HUES64 (cell line): ENCODE results near the gene MYO5B.

Source experiments
- H3K27ac ChIP-seq: 2 replicates; pipeline ENCODE4 v1.7.0; 2013; ENCODE audit warnings: low read depth, low read length, inconsistent platforms
- H3K27me3 ChIP-seq: 2 replicates; pipeline ENCODE4 v1.6.1; 2013; ENCODE audit warnings: mild to moderate bottlenecking, low read length; ENCODE audit not compliant: insufficient read depth
- H3K36me3 ChIP-seq: 2 replicates; pipeline ENCODE4 v1.6.1; 2013; ENCODE audit warnings: mild to moderate bottlenecking, low read length; ENCODE audit not compliant: insufficient read depth
- H3K4me1 ChIP-seq: 2 replicates; pipeline ENCODE4 v1.6.1; 2013; ENCODE audit warnings: mild to moderate bottlenecking, low read length, moderate library complexity; ENCODE audit not compliant: insufficient read depth
- H3K4me3 ChIP-seq: 2 replicates; pipeline ENCODE4 v1.5.1; 2013; ENCODE audit warnings: mild to moderate bottlenecking, low read length, moderate library complexity
- H3K9ac ChIP-seq: 2 replicates; pipeline ENCODE4 v1.6.1; 2013; ENCODE audit warnings: mild to moderate bottlenecking, low read depth, low read length
- H3K9me3 ChIP-seq: 2 replicates; pipeline ENCODE4 v1.6.1; 2013; ENCODE audit warnings: low read depth, low read length; ENCODE audit not compliant: insufficient read depth
- WGBS: fragments of 150-250, 120-280 bp; methylation state at CpG from one replicate; pipeline ENCODE4 v1.1.7; 2013; ENCODE audit warnings: missing lambda C conversion rate; 5-methylcytosine and 5-hydroxymethylcytosine counted together

The MYO5B gene

GRCh38 chr18:49915352-49915751 is 279.6 kb downstream of the MYO5B start:
- no peaks in the 10 kb centered on the region for H3K27me3 ChIP-seq
- H3K36me3 ChIP-seq = no peaks in the 10 kb centered on the region
- peaks cover 9% of the 10 kb centered on the region for H3K9me3 ChIP-seq
- 81% methylated on average over 7 of the region's 7 CpGs for WGBS
- H3K27ac ChIP-seq = no peak overlapping the region
- H3K9ac ChIP-seq = no peak overlapping the region
- H3K4me1 ChIP-seq = peaks cover 12% of the 10 kb centered on the region
- no peak overlapping the region for H3K4me3 ChIP-seq

DNA sequence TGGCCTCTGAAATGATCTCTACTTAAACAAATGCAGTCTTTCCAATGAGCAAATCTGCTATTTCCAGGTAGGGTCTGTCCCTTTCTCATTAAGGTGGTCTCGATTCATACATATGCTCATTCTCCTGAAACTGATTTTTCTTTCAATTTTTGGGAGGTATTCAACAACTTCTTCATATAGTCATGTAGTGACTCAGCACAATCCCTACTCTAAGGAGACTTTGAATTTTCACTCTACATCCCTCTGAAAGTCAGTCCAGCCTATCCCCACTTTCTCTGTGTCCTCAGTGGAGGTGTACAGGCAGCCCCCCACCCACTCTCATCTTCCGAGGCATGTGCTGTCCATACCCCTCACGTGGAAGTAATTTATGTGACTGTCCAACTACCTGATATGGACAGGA is 281.7 kb downstream of the MYO5B start:
- WGBS = 92% methylated on average over 3 of the region's 3 CpGs
- H3K9ac ChIP-seq = no peak overlapping the region
- H3K36me3 ChIP-seq = no peaks in the 10 kb centered on the region
- H3K27ac ChIP-seq = no peak overlapping the region
- peaks cover 4% of the 10 kb centered on the region; the same call in 1 of the 2 replicates for H3K27me3 ChIP-seq
- peaks cover 12% of the 10 kb centered on the region for H3K4me1 ChIP-seq
- H3K4me3 ChIP-seq = no peak overlapping the region
- peaks cover 9% of the 10 kb centered on the region for H3K9me3 ChIP-seq

- 25% methylated on average over 4 of the region's 4 CpGs for WGBS
- Histone ChIP-seq H3K4me1 (peaks cover 12% of the 10 kb centered on the region), H3K27ac (no peak overlapping the region), H3K27me3 (peaks cover 4% of the 10 kb centered on the region; the same call in 1 of the 2 replicates), H3K4me3 (no peak overlapping the region), H3K36me3 (no peaks in the 10 kb centered on the region), H3K9ac (no peak overlapping the region), H3K9me3 (peaks cover 9% of the 10 kb centered on the region)
Observed at GRCh38 chr18:49911427-49911826, 283.5 kb downstream of the MYO5B start.

DNA sequence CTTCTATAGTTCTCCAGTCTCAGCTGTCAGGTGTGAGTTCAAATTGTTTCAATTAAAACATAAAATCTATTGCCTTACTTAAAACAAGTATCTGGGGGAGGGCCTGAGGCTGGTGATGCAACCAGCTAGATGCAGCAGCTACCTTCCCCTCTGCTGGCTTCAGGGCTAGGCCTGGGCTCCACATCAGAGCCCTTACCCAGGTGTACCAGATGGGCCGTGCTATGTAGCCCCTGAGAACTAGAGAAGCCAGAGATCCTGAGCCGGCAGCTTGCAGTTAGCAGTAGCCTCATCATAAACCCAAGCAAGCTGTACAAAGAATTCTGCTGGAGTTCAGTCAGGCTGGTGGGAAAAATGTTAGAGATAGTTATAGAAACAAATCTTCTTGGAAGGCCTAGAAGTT is 284.0 kb downstream of the MYO5B start:
- Histone ChIP-seq H3K9me3 (peaks cover 9% of the 10 kb centered on the region), H3K27ac (no peak overlapping the region), H3K4me3 (no peak overlapping the region), H3K4me1 (peaks cover 12% of the 10 kb centered on the region), H3K36me3 (no peaks in the 10 kb centered on the region), H3K27me3 (peaks cover 4% of the 10 kb centered on the region; the same call in 1 of the 2 replicates), H3K9ac (no peak overlapping the region)
- WGBS = 80% methylated on average over 2 of the region's 2 CpGs

- Histone ChIP-seq H3K36me3 (no peaks in the 10 kb centered on the region), H3K27me3 (peaks cover 4% of the 10 kb centered on the region; the same call in 1 of the 2 replicates), H3K4me3 (no peak overlapping the region), H3K9me3 (peaks cover 9% of the 10 kb centered on the region), H3K9ac (no peak overlapping the region), H3K27ac (no peak overlapping the region), H3K4me1 (peaks cover 12% of the 10 kb centered on the region)
- 88% methylated on average over 5 of the region's 5 CpGs for WGBS
Observed at GRCh38 chr18:49910019-49910418, 284.9 kb downstream of the MYO5B start.

DNA sequence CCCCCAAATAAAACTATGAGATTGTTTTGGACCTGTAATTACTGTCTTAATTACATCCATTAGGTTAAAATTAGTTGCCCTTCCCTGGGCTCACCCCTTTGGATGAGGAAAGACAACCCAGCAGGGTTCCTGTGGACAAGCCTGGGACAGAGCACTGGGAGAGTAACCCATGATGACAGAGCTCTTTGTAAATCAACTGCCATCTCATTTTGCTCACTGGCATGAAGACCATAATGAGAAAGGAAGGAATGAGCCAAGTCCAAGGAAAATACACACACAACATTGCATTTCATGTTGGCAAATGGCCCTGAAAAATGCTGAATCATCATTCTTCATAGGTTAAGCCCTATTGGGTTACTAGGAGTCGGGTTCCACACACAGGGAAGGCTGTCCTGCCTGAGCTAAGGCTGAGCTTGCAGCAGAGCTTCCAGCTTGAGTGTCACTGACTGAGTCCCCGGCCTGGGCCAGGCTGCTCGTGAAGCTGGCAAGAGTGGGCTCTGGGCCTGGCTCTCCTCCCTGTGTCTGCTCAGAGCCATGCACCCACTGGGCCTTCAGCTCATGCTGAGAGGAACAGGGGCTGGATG is 287.5 kb downstream of the MYO5B start:
- no peak overlapping the region for H3K4me3 ChIP-seq
- no peak overlapping the region for H3K9ac ChIP-seq
- peaks cover 4% of the 10 kb centered on the region; the same call in 1 of the 2 replicates for H3K27me3 ChIP-seq
- WGBS = 72% methylated on average over 3 of the region's 3 CpGs
- H3K9me3 ChIP-seq = peaks cover 4% of the 10 kb centered on the region
- H3K36me3 ChIP-seq = no peaks in the 10 kb centered on the region
- H3K4me1 ChIP-seq = peaks cover 12% of the 10 kb centered on the region
- no peak overlapping the region for H3K27ac ChIP-seq

- Histone ChIP-seq H3K27ac (no peak overlapping the region), H3K4me3 (no peak overlapping the region), H3K9me3 (no peaks in the 10 kb centered on the region), H3K4me1 (no peaks in the 10 kb centered on the region), H3K36me3 (no peaks in the 10 kb centered on the region), H3K9ac (no peak overlapping the region), H3K27me3 (peaks cover 4% of the 10 kb centered on the region; the same call in 1 of the 2 replicates)
- 80% methylated on average over 5 of the region's 5 CpGs for WGBS
Observed at GRCh38 chr18:49905771-49906170, 289.2 kb downstream of the MYO5B start.

DNA sequence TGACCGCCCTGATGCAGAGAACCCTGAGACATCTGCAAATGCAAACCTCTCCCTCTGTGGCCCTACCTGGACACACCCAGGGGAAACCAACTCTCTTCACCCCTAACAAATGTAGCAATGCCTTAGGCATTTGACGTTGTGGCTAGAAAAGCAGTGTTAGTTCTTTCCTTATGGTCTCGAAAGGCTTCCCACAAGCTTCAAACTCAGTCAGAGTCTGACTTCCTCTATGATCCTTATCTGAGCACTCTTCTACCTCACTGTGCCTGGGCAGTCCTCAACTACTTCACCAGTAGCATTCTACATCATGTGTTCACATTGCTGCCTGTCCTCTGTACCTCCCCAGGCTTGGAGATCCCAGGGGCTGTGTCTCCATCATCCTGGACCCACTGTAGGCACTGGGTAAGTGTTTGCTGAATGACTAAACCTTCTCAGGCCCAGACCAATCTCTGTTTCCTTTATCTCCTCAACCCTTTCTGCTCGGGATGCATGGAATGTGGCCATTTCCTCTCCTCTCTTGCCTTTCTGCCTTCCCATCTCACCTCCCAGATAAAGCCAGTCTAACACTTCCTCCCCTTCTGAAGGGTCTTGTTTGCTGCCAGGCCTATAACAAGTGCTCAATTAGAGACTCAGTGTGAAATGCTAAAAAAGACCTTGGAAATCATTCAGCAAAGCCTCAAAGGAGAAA is 289.9 kb downstream of the MYO5B start:
- no peak overlapping the region for H3K4me3 ChIP-seq
- H3K36me3 ChIP-seq = no peaks in the 10 kb centered on the region
- peaks cover 4% of the 10 kb centered on the region; the same call in 1 of the 2 replicates for H3K4me1 ChIP-seq
- peaks cover 3% of the 10 kb centered on the region; the same call in 1 of the 2 replicates for H3K27me3 ChIP-seq
- H3K9ac ChIP-seq = no peak overlapping the region
- 85% methylated on average over 4 of the region's 4 CpGs for WGBS
- no peaks in the 10 kb centered on the region for H3K9me3 ChIP-seq
- H3K27ac ChIP-seq = no peak overlapping the region

DNA sequence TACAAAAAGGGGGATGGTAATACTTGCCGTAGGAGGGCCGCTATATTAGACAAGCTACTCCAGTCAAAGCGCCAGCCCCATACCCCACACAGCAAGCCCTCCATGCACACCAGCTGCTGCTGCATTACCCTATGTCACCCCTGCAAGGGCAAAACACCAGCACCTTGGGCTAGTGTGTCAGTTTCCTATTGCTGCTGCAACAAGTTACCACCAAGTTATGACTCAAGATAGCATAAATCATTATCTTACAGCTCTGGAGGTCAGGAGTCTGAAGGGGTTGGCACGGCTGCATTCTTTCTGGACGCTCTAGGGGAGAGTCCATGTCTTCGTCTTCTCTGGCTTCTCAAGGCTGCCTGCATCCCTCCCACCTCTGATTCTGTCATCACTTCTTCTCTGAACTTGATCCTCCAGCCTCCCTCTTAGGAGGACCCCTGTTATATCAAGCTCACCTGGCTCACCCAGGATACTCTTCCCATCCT is 293.0 kb downstream of the MYO5B start:
- WGBS = 96% methylated on average over 6 of the region's 6 CpGs
- Histone ChIP-seq H3K36me3 (no peaks in the 10 kb centered on the region), H3K9me3 (no peaks in the 10 kb centered on the region), H3K4me1 (peaks cover 4% of the 10 kb centered on the region; the same call in 1 of the 2 replicates), H3K9ac (no peak overlapping the region), H3K27ac (no peak overlapping the region), H3K4me3 (no peak overlapping the region), H3K27me3 (no peaks in the 10 kb centered on the region)

- WGBS = 91% methylated on average over 5 of the region's 5 CpGs
- Histone ChIP-seq H3K9me3 (no peaks in the 10 kb centered on the region), H3K4me3 (no peak overlapping the region), H3K27me3 (no peaks in the 10 kb centered on the region), H3K36me3 (no peaks in the 10 kb centered on the region), H3K4me1 (peaks cover 4% of the 10 kb centered on the region; the same call in 1 of the 2 replicates), H3K9ac (no peak overlapping the region), H3K27ac (no peak overlapping the region)
Observed at GRCh38 chr18:49899657-49900330, 295.2 kb downstream of the MYO5B start.

GRCh38 chr18:49898421-49898820 is 296.5 kb downstream of the MYO5B start:
- no peaks in the 10 kb centered on the region for H3K36me3 ChIP-seq
- H3K9me3 ChIP-seq = no peaks in the 10 kb centered on the region
- H3K4me1 ChIP-seq = peaks cover 4% of the 10 kb centered on the region; the same call in 1 of the 2 replicates
- no peak overlapping the region for H3K4me3 ChIP-seq
- no peak overlapping the region for H3K9ac ChIP-seq
- H3K27ac ChIP-seq = no peak overlapping the region
- H3K27me3 ChIP-seq = no peaks in the 10 kb centered on the region
- 61% methylated on average over 7 of the region's 7 CpGs for WGBS
